ENCODE data around the gene ITIH4. TPM values are rescaled to one million over a fixed set of nuclear protein-coding genes. Genes with fewer than 3 reads are reported as not detected.

Gene ITIH4
- total RNA-seq, 1 experiment from 2014 or later = 4.1 TPM

DNA sequence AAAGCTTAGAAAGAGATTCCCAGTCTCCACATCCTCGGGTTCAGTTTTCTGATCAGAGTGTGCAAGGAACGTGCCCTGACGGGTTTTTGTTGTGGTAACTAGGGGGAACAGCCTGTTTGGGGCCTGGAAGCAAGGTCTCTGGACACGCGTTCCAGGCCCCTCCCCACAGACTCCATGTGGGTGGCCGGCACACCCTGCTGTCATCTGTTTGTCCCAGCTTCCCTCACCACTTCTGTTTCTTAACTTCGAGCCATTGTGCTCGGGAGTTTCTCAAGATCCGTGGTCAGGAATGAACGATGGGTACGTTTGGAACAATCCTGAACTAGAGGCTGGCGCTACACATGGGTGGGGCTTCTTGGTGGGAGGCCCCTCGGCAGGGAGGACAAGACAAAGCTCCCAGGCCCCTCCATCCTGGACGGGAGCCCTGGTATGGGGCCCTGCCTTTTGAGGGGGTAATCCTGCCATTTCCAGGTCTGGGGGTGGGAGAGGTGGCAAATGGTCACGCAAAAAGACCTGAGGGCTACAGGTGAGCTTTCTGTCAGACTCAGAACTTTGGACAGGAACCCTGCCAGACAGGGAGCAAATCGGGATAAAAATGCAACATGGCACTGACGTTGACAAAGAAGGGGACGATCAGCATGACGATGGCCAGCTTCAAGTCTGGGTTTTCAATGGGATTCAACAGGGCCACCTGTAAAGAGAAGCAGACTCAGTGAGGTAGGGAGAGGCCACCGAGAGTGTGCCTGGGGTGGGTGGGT, 12.8 kb upstream of the ITIH4 start:
- Histone ChIP-seq H3K4me1 (no peaks in the 10 kb centered on the region), H3K9me3 (no peaks in the 10 kb centered on the region), H3K4me3 (ENCODE audit: low read depth, low read length) (no peak overlapping the region), H3K27me3 (replicated peaks; ENCODE audit: control insufficient read depth, insufficient read depth, low read length) (no peaks in the 10 kb centered on the region), H3K36me3 (ENCODE audit: control insufficient read depth, insufficient read depth, low read length) (no peaks in the 10 kb centered on the region)
- intact Hi-C loops (cut with micrococcal nuclease; ENCODE audit: unreplicated experiment) = no loop called here
- H3K36me3 Mint-ChIP-seq (ENCODE audit: insufficient read depth, unreplicated experiment) = peaks cover 5% of the 10 kb centered on the region
- no TSS peak for BruUV-seq (replicated peaks)
- TF ChIP-seq, protein P1, sequence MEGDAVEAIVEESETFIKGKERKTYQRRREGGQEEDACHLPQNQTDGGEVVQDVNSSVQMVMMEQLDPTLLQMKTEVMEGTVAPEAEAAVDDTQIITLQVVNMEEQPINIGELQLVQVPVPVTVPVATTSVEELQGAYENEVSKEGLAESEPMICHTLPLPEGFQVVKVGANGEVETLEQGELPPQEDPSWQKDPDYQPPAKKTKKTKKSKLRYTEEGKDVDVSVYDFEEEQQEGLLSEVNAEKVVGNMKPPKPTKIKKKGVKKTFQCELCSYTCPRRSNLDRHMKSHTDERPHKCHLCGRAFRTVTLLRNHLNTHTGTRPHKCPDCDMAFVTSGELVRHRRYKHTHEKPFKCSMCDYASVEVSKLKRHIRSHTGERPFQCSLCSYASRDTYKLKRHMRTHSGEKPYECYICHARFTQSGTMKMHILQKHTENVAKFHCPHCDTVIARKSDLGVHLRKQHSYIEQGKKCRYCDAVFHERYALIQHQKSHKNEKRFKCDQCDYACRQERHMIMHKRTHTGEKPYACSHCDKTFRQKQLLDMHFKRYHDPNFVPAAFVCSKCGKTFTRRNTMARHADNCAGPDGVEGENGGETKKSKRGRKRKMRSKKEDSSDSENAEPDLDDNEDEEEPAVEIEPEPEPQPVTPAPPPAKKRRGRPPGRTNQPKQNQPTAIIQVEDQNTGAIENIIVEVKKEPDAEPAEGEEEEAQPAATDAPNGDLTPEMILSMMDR (IDR thresholded peaks at IDR 0.05; ENCODE audit: insufficient read depth in 1 of 2, low read depth in 1 of 2, low read length in 1 of 2, severe bottlenecking in 1 of 2, unreplicated experiment in 1 of 2) = no peak
- no peak overlapping the region for H3K27ac Mint-ChIP-seq (ENCODE audit: unreplicated experiment)
- H3K9me3 Mint-ChIP-seq (ENCODE audit: unreplicated experiment) = no peaks in the 10 kb centered on the region
- ChIA-PET CTCF (interaction anchor here (0.7 kb wide), 2 partner anchors 23 to 431 kb away, joined by 6 read pairs; no protein-coding TSS in a partner anchor), POLR2A (no interaction called here)
- no peak for DNase-seq
- no peaks in the 10 kb centered on the region for H3K27me3 Mint-ChIP-seq (ENCODE audit: insufficient read depth, unreplicated experiment)
- H3K4me1 Mint-ChIP-seq (ENCODE audit: low read depth, unreplicated experiment) = no peaks in the 10 kb centered on the region
- H3K4me3 Mint-ChIP-seq (ENCODE audit: unreplicated experiment) = no peak overlapping the region

DNA sequence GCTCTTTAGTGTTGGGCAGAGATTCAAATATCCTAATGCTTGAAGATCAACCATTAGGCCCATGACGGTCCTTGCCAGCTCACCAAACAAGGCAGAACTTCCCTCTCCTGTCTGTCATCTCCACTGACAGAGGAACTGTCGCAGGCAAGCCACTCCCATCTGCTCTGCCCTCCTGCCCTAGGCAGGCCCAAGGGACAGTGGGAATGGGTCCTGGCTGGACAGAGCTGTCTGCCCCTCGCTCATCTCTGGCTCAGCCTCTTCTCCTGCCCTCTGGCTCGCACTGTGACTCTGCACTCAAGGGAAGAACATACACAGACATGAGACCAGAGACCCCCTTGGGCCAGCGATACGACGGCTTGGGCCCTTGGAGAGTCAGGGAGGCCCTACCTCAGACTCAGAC, 12.0 kb upstream of the ITIH4 start:
- H3K27ac Mint-ChIP-seq (ENCODE audit: unreplicated experiment) = no peak overlapping the region
- ChIA-PET POLR2A (no interaction called here), CTCF (interaction anchor here (0.7 kb wide), 2 partner anchors 22 to 430 kb away, joined by 6 read pairs; no protein-coding TSS in a partner anchor)
- H3K36me3 ChIP-seq (ENCODE audit: control insufficient read depth, insufficient read depth, low read length) = no peaks in the 10 kb centered on the region
- no peaks in the 10 kb centered on the region for H3K9me3 ChIP-seq
- no peaks in the 10 kb centered on the region for H3K4me1 Mint-ChIP-seq (ENCODE audit: low read depth, unreplicated experiment)
- TF ChIP-seq, protein P1 (IDR thresholded peaks at IDR 0.05; ENCODE audit: insufficient read depth in 1 of 2, low read depth in 1 of 2, low read length in 1 of 2, severe bottlenecking in 1 of 2, unreplicated experiment in 1 of 2) = no peak
- BruUV-seq (replicated peaks) = no TSS peak
- intact Hi-C loops (cut with micrococcal nuclease; ENCODE audit: unreplicated experiment) = no loop called here
- peaks cover 9% of the 10 kb centered on the region for H3K36me3 Mint-ChIP-seq (ENCODE audit: insufficient read depth, unreplicated experiment)
- no peak overlapping the region for H3K4me3 ChIP-seq (ENCODE audit: low read depth, low read length)
- no peak for DNase-seq
- no peak overlapping the region for H3K4me3 Mint-ChIP-seq (ENCODE audit: unreplicated experiment)
- H3K27me3 Mint-ChIP-seq (ENCODE audit: insufficient read depth, unreplicated experiment) = no peaks in the 10 kb centered on the region
- H3K9me3 Mint-ChIP-seq (ENCODE audit: unreplicated experiment) = no peaks in the 10 kb centered on the region
- H3K27me3 ChIP-seq (replicated peaks; ENCODE audit: control insufficient read depth, insufficient read depth, low read length) = no peaks in the 10 kb centered on the region
- no peaks in the 10 kb centered on the region for H3K4me1 ChIP-seq

DNA sequence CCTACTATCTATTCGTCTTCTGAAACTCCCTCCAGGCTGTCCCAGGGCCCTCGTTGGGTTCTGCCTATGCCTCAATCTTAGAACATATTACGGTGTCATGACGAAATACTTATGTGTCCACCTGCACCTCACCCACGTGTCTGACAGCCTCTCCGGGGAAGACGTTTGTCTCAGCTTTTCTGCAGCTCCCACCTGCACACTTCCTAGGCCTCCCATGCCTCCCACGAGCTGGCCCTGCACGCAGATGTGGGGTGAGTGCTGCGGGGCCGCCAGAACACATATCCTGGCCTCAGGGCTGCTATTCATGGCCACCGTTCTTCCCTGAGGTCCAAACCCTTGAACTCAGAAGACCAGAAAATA, 11.5 kb upstream of the ITIH4 start:
- H3K4me1 ChIP-seq = no peaks in the 10 kb centered on the region
- no peaks in the 10 kb centered on the region for H3K27me3 ChIP-seq (replicated peaks; ENCODE audit: control insufficient read depth, insufficient read depth, low read length)
- ChIA-PET POLR2A (no interaction called here), CTCF (interaction anchor here (1.0 kb wide), 1 partner anchor 21 kb away, joined by 3 read pairs; no protein-coding TSS in a partner anchor)
- no peaks in the 10 kb centered on the region for H3K36me3 ChIP-seq (ENCODE audit: control insufficient read depth, insufficient read depth, low read length)
- H3K4me1 Mint-ChIP-seq (ENCODE audit: low read depth, unreplicated experiment) = no peaks in the 10 kb centered on the region
- no peak for DNase-seq
- no peak overlapping the region for H3K27ac Mint-ChIP-seq (ENCODE audit: unreplicated experiment)
- H3K9me3 ChIP-seq = no peaks in the 10 kb centered on the region
- no peak overlapping the region for H3K4me3 ChIP-seq (ENCODE audit: low read depth, low read length)
- no peaks in the 10 kb centered on the region for H3K27me3 Mint-ChIP-seq (ENCODE audit: insufficient read depth, unreplicated experiment)
- H3K4me3 Mint-ChIP-seq (ENCODE audit: unreplicated experiment) = no peak overlapping the region
- BruUV-seq (replicated peaks) = no TSS peak
- TF ChIP-seq, protein P1 (IDR thresholded peaks at IDR 0.05; ENCODE audit: insufficient read depth in 1 of 2, low read depth in 1 of 2, low read length in 1 of 2, severe bottlenecking in 1 of 2, unreplicated experiment in 1 of 2) = no peak
- H3K36me3 Mint-ChIP-seq (ENCODE audit: insufficient read depth, unreplicated experiment) = peaks cover 9% of the 10 kb centered on the region
- intact Hi-C loops (cut with micrococcal nuclease; ENCODE audit: unreplicated experiment) = no loop called here
- H3K9me3 Mint-ChIP-seq (ENCODE audit: unreplicated experiment) = no peaks in the 10 kb centered on the region
